ENCODE measurements around the gene APOA1. TPM values are rescaled to one million over a fixed set of nuclear protein-coding genes. Genes with fewer than 3 reads are reported as not detected.

Gene APOA1
- total RNA-seq (2012; rRNA removed) (0.18 and 0.56 TPM in 2 replicates), polyA plus RNA-seq (2012; rRNA removed) (0.89 and 0.98 TPM in 2 replicates), Bru-seq, nascent RNA (not detected), BruChase-seq, experiment 1, labeled RNA remaining after a 6-hour chase (not detected), BruChase-seq, experiment 2, labeled RNA remaining after a 2-hour chase (not detected)
- polyA plus RNA-seq (2012; cell fraction: cytosol; rRNA removed): 0.57 and 1.9 TPM in 2 replicates
- 0.24 and 0.37 TPM in 2 replicates for polyA plus RNA-seq (2012; cell fraction: nucleus; rRNA removed; ENCODE audit: low replicate concordance)
- long read RNA-seq: 0 reads

DNA sequence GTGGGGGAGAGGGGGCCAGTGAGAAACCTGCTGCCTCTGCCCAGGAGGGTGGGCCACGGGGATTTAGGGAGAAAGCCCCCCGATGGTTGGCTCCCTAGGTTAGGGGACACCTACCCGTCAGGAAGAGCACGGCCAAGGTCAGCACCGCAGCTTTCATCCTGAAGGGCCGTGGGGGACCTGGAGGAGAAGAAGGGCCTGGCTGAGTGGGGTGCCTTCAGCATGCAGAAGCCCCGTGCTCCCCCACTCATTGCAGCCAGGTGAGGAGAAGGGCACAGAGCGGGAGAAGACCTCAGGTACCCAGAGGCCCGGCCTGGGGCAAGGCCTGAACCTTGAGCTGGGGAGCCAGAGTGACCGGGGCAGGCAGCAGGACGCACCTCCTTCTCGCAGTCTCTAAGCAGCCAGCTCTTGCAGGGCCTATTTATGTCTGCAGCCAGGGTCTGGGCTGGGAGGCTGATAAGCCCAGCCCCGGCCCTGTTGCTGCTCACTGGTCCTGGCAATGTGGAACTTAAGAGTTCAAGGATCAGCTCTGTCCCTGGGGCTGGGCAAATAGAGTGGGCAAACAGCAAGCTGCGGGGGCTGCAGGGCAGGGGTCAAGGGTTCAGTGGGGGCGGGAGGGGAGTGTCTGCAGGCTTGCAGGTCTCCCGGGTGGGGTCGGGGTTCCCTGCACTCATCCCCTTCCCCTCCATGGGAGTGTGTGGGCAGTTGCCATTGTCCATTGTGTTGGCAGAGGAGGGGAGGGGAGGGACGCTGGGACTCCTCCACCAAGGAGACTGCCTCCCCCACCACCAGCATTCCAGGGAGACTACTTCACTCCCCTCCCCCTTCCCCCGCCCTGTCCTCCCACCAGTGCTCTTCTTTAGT, at the start of gene APOA1:
APOA1 (minus strand) TSS at position 392 of the 861 bp plus-strand sequence; CDS start at position 157, 235 bp downstream.
- Histone ChIP-seq H3K9me3 (ENCODE audit: control insufficient read depth, insufficient read depth, low read length) (no peaks in the 10 kb centered on the region), H3K9ac (ENCODE audit: low read depth, low read length) (no peak within 1 kb of the TSS), H3K79me1 (ENCODE audit: low read depth in 1 of 2, low read length in 2 of 2) (no peaks in the 10 kb centered on the region), H4K5ac (ENCODE audit: low read depth, low read length) (no peak within 1 kb of the TSS), H3K27ac (ENCODE audit: insufficient read depth, low read length) (no peak within 1 kb of the TSS), H2AK9ac (replicated peaks; ENCODE audit: low read depth, low read length, poor library complexity) (peak within 1 kb of the TSS; percentile 28), H3K27me3 (ENCODE audit: control insufficient read depth, insufficient read depth, low read length) (no peaks in the 10 kb centered on the region; the same call in 1 of the 2 replicates), H3K36me3 (ENCODE audit: control insufficient read depth, insufficient read depth, low read length) (no peaks in the 10 kb centered on the region), H2BK120ac (ENCODE audit: low read depth, low read length) (no peak within 1 kb of the TSS), H4K8ac (ENCODE audit: low read depth in 2 of 2, low read length in 2 of 2) (no peak within 1 kb of the TSS), H3K23ac (ENCODE audit: low read depth, low read length) (no peak within 1 kb of the TSS), H3K9me1 (ENCODE audit: insufficient read depth, low read length) (no peaks in the 10 kb centered on the region; the same call in 1 of the 2 replicates), H3K4ac (ENCODE audit: low read depth, low read length) (no peak within 1 kb of the TSS), H4K20me1 (ENCODE audit: insufficient read depth, low read length) (no peaks in the 10 kb centered on the region), H3K14ac (replicated peaks; ENCODE audit: low read depth, low read length) (no peak within 1 kb of the TSS), H3K4me1 (ENCODE audit: control insufficient read depth, insufficient read depth, low read length) (peaks cover 3% of the 10 kb centered on the region; the same call in 1 of the 2 replicates), H4K91ac (ENCODE audit: insufficient read depth, low read depth, low read length) (no peak within 1 kb of the TSS), H2AFZ (replicated peaks; ENCODE audit: low read length, poor library complexity) (peak within 1 kb of the TSS; percentile 52), H2BK15ac (ENCODE audit: low read depth, low read length) (no peak within 1 kb of the TSS), H2BK5ac (ENCODE audit: low read depth, low read length, poor library complexity, severe bottlenecking) (no peak within 1 kb of the TSS), H2BK20ac (ENCODE audit: low read depth, low read length) (no peak within 1 kb of the TSS), H3K18ac (ENCODE audit: low read depth, low read length) (no peak within 1 kb of the TSS), H3K4me2 (ENCODE audit: low read depth, low read length) (no peak within 1 kb of the TSS), H2AK5ac (ENCODE audit: low read depth, low read length) (peak within 1 kb of the TSS; percentile 19; the same call in 1 of the 2 replicates), H3K56ac (ENCODE audit: extremely low read depth, insufficient read depth, low read length) (no peak within 1 kb of the TSS), H3K4me3 (ENCODE audit: insufficient read depth, low read depth, low read length) (no peak within 1 kb of the TSS)
- BruUV-seq (replicated peaks): no TSS peak
- ATAC-seq (ENCODE audit: low read depth): no peak
- ChIA-PET CTCF (interaction anchor here (0.5 kb wide), 1 partner anchor 75 kb away, joined by 3 read pairs; no protein-coding TSS in a partner anchor), POLR2A (ENCODE audit: unreplicated experiment) (no interaction called here)
- in situ Hi-C loops (cut with MboI; ENCODE audit: low sequenced_read_pairs) (no loop called here), intact Hi-C loops (cut with micrococcal nuclease) (no loop called here), dilution Hi-C loops (cut with HindIII; ENCODE audit: low sequenced_read_pairs, unreplicated experiment) (no loop called here)
- WGBS, 2 experiments (ENCODE audit: extremely low coverage in 2 of 2, insufficient read length in 1 of 2): 88% methylated on average over 7 of the region's 19 CpGs; no CpG with 5 or more reads in 1 of the 2 experiments
- no peak for DNase-seq
- TF ChIP-seq MXI1 (IDR thresholded peaks at IDR 0.05; ENCODE audit: borderline replicate concordance, low read depth, low read length) (no peak), CEBPB (IDR thresholded peaks at IDR 0.05; ENCODE audit: low read depth, low read length) (no peak), SMC3 (IDR thresholded peaks at IDR 0.05; ENCODE audit: low read depth, low read length) (no peak), FOS (IDR thresholded peaks at IDR 0.05; ENCODE audit: low read depth, low read length) (no peak), MAZ (IDR thresholded peaks at IDR 0.05; ENCODE audit: borderline replicate concordance, low read depth, low read length) (no peak), RCOR1 (IDR thresholded peaks at IDR 0.05; ENCODE audit: insufficient replicate concordance, low read length) (no peak), NFE2L2 (IDR thresholded peaks at IDR 0.05; ENCODE audit: low read depth, low read length) (no peak), MAFK (IDR thresholded peaks at IDR 0.05; ENCODE audit: low read depth, low read length) (no peak), CHD1 (IDR thresholded peaks at IDR 0.05; ENCODE audit: low read depth, low read length) (no peak), RFX5 (IDR thresholded peaks at IDR 0.05; ENCODE audit: low read depth, low read length) (no peak), BHLHE40 (IDR thresholded peaks at IDR 0.05; ENCODE audit: low read depth, low read length) (no peak)
- TF ChIP-seq, protein P1, sequence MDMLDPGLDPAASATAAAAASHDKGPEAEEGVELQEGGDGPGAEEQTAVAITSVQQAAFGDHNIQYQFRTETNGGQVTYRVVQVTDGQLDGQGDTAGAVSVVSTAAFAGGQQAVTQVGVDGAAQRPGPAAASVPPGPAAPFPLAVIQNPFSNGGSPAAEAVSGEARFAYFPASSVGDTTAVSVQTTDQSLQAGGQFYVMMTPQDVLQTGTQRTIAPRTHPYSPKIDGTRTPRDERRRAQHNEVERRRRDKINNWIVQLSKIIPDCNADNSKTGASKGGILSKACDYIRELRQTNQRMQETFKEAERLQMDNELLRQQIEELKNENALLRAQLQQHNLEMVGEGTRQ (IDR thresholded peaks at IDR 0.05; ENCODE audit: low read depth, low read length): no peak
- TF ChIP-seq, protein P2, sequence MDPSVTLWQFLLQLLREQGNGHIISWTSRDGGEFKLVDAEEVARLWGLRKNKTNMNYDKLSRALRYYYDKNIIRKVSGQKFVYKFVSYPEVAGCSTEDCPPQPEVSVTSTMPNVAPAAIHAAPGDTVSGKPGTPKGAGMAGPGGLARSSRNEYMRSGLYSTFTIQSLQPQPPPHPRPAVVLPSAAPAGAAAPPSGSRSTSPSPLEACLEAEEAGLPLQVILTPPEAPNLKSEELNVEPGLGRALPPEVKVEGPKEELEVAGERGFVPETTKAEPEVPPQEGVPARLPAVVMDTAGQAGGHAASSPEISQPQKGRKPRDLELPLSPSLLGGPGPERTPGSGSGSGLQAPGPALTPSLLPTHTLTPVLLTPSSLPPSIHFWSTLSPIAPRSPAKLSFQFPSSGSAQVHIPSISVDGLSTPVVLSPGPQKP (IDR thresholded peaks at IDR 0.05; ENCODE audit: borderline replicate concordance, low read depth, low read length): no peak

Measured in IMR-90 (cell line).